GM12878 (cell line): ENCODE measurements around the gene SLC7A5. TPM values are rescaled to one million over a fixed set of nuclear protein-coding genes. Genes with fewer than 3 reads are reported as not detected.

Source experiments
- BHLHE40 ChIP-seq, 2 experiments: fragments of 450-650 bp in 1 of 2; IDR thresholded peaks; 2 replicates each; pipeline ENCODE4 v1.6.1; 2011 to 2017; ENCODE audit warnings: low read depth in 2 of 2, borderline replicate concordance in 1 of 2, improper control_type of control experiment in 1 of 2, low read length in 1 of 2, mild to moderate bottlenecking in 1 of 2
- CHD2 ChIP-seq: IDR thresholded peaks from 2 replicates; pipeline ENCODE4 v1.6.1; 2011; ENCODE audit warnings: low read depth, low read length, improper control_type of control experiment, borderline replicate concordance
- CHD4 ChIP-seq: fragments of 200-600 bp; sonication (generic); IDR thresholded peaks from 2 replicates; pipeline ENCODE4 v1.6.1; 2016; ENCODE audit warnings: mild to moderate bottlenecking
- E2F8 ChIP-seq: fragments of 450-650 bp; IDR thresholded peaks from 2 replicates; pipeline ENCODE4 v1.6.1; 2018; ENCODE audit warnings: mild to moderate bottlenecking, low read depth, moderate library complexity; ENCODE audit not compliant: partially characterized antibody
- HDGF ChIP-seq: fragments of 450-650 bp; IDR thresholded peaks from 2 replicates; pipeline ENCODE4 v1.6.1; 2016; ENCODE audit warnings: antibody characterized with exemption
- LARP7 ChIP-seq: fragments of 450-650 bp; IDR thresholded peaks from 2 replicates; pipeline ENCODE4 v1.6.1; 2017; ENCODE audit warnings: mild to moderate bottlenecking
- MXI1 ChIP-seq: fragments of 150-350 bp; IDR thresholded peaks from 2 replicates; pipeline ENCODE4 v1.6.1; 2011; ENCODE audit warnings: low read depth, mild to moderate bottlenecking, inconsistent platforms, low read length, improper control_type of control experiment
- NR2F1 ChIP-seq: fragments of 450-650 bp; conservative IDR thresholded peaks from 2 replicates; pipeline ENCODE4 v1.6.1; 2017; ENCODE audit warnings: mild to moderate bottlenecking
- PAX5 ChIP-seq: IDR thresholded peaks from 2 replicates; pipeline ENCODE4 v1.6.1; 2011; ENCODE audit warnings: low read depth, low read length, borderline replicate concordance
- RAD21 ChIP-seq: IDR thresholded peaks from 2 replicates; pipeline ENCODE4 v1.6.1; 2011; ENCODE audit warnings: mild to moderate bottlenecking, low read depth, low read length, moderate library complexity; ENCODE audit not compliant: insufficient read depth
- REST ChIP-seq: IDR thresholded peaks from 2 replicates; pipeline ENCODE4 v1.6.1; 2012; ENCODE audit warnings: mild to moderate bottlenecking, low read depth, low read length
- SMARCA5 ChIP-seq: fragments of 450-650 bp; IDR thresholded peaks from 2 replicates; pipeline ENCODE4 v1.6.1; 2017; ENCODE audit warnings: mild to moderate bottlenecking
- SMC3 ChIP-seq: IDR thresholded peaks from 2 replicates; pipeline ENCODE4 v1.6.1; 2011; ENCODE audit warnings: low read length, improper control_type of control experiment, borderline replicate concordance
- TCF7 ChIP-seq: IDR thresholded peaks from 2 replicates; pipeline ENCODE4 v1.6.1; 2014; ENCODE audit warnings: antibody characterized with exemption, borderline replicate concordance
- YY1 ChIP-seq: IDR thresholded peaks from 2 replicates; pipeline ENCODE4 v1.6.1; 2011; ENCODE audit warnings: low read depth, mild to moderate bottlenecking, low read length
- ZNF384 ChIP-seq: IDR thresholded peaks from 2 replicates; pipeline ENCODE4 v1.6.1; 2012; ENCODE audit warnings: low read depth, mild to moderate bottlenecking, low read length, improper control_type of control experiment, borderline replicate concordance
- polyA plus RNA-seq, 11 experiments: library from polyadenylated mRNA; depleted of rRNA in 4 of 11; unstranded in 6 of 11; stranded (reverse) in 5 of 11; fragments of >200 nt; fragmentation: Nextera tagmentation in 4 of 11; fragmentation: Illumina TruSeq in 1 of 11; extraction: Ambion mirVana in 4 of 11; extraction: Trizol in 1 of 11; gene quantifications; 1 replicate in 1 of 11; 2 replicates in 10 of 11; pipeline versions ENCODE4 v1.2.1 to v1.2.3, GENCODE V29; 2011 to 2016; ENCODE audit warnings: inconsistent platforms in 2 of 11, missing spikeins in 2 of 11, low read depth in 1 of 11
- total RNA-seq, 4 experiments: library from RNA; depleted of rRNA in 3 of 4; stranded (reverse); fragments of >200 nt in 3 of 4; fragmentation: Illumina TruSeq in 1 of 4; extraction: Trizol in 1 of 4; gene quantifications; 2 replicates each; pipeline versions ENCODE4 v1.2.1 to v1.2.3, GENCODE V29; 2013 to 2021
- TF ChIP-seq, protein P1 (sequence below), 3 experiments: IDR thresholded peaks in 2 of 3; conservative IDR thresholded peaks in 1 of 3; 2 replicates each; pipeline ENCODE4 v1.5.1; 2011; ENCODE audit warnings: low read depth in 3 of 3, low read length in 3 of 3, mild to moderate bottlenecking in 3 of 3, control low read depth in 2 of 3, moderate library complexity in 2 of 3, inconsistent platforms in 1 of 3, mixed read lengths in 1 of 3; ENCODE audit not compliant: control insufficient read depth in 2 of 3, insufficient read depth in 1 of 3; ENCODE audit errors: extremely low read depth in 1 of 3
- TF ChIP-seq, protein P2 (sequence below): fragments of 450-650 bp; IDR thresholded peaks from 2 replicates; pipeline ENCODE4 v1.6.1; 2017; ENCODE audit warnings: mild to moderate bottlenecking

SLC7A5 gene
- total and polyA plus RNA-seq, 10 of the 15 experiments (the other 5 are each of a cell fraction or from before 2014, with no cell fraction given): 2.3 to 101 (median 35.8) TPM

GRCh38 chr16:87850009-87851006, 19.0 kb downstream of the SLC7A5 start (continued):
- TF ChIP-seq CHD2 (0 out of 2 replicates have a peak, but pooled peaks have one; percentile 13), MXI1 (no peak), YY1 (peak; percentile 51; the same call in 1 of the 2 replicates), ZNF384 (no peak), SMC3 (peak; percentile 76), LARP7 (peak; percentile 55), TCF7 (no peak), REST (no peak), HDGF (peak; percentile 91), RAD21 (peak; percentile 86), BHLHE40 (IDR thresholded peaks at IDR 0.05; ENCODE audit: borderline replicate concordance in 1 of 2, low read depth in 2 of 2, low read length in 1 of 2) (peak; percentile 13 to 23; a peak in 1 of 4 replicates), NR2F1 (0 out of 2 replicates have a peak, but pooled peaks have one; percentile 12), E2F8 (no peak), CHD4 (no peak), SMARCA5 (peak; percentile 64; the same call in 1 of the 2 replicates), PAX5 (peak; percentile 31; the same call in 1 of the 2 replicates)
- TF ChIP-seq, protein P1, sequence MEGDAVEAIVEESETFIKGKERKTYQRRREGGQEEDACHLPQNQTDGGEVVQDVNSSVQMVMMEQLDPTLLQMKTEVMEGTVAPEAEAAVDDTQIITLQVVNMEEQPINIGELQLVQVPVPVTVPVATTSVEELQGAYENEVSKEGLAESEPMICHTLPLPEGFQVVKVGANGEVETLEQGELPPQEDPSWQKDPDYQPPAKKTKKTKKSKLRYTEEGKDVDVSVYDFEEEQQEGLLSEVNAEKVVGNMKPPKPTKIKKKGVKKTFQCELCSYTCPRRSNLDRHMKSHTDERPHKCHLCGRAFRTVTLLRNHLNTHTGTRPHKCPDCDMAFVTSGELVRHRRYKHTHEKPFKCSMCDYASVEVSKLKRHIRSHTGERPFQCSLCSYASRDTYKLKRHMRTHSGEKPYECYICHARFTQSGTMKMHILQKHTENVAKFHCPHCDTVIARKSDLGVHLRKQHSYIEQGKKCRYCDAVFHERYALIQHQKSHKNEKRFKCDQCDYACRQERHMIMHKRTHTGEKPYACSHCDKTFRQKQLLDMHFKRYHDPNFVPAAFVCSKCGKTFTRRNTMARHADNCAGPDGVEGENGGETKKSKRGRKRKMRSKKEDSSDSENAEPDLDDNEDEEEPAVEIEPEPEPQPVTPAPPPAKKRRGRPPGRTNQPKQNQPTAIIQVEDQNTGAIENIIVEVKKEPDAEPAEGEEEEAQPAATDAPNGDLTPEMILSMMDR (IDR thresholded peaks at IDR 0.05 in 2 of 3, conservative IDR thresholded peaks at IDR 0.05 in 1 of 3; ENCODE audit: control insufficient read depth in 2 of 3, extremely low read depth in 1 of 3, insufficient read depth in 1 of 3, low read depth in 3 of 3, low read length in 3 of 3): peak; percentile 82 to 98 (median 92)
- TF ChIP-seq, protein P2, sequence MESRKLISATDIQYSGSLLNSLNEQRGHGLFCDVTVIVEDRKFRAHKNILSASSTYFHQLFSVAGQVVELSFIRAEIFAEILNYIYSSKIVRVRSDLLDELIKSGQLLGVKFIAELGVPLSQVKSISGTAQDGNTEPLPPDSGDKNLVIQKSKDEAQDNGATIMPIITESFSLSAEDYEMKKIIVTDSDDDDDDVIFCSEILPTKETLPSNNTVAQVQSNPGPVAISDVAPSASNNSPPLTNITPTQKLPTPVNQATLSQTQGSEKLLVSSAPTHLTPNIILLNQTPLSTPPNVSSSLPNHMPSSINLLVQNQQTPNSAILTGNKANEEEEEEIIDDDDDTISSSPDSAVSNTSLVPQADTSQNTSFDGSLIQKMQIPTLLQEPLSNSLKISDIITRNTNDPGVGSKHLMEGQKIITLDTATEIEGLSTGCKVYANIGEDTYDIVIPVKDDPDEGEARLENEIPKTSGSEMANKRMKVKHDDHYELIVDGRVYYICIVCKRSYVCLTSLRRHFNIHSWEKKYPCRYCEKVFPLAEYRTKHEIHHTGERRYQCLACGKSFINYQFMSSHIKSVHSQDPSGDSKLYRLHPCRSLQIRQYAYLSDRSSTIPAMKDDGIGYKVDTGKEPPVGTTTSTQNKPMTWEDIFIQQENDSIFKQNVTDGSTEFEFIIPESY: no peak
- TF ChIP-seq, all 136 proteins: peak for 14
